ENCODE data around the gene SUPT16H. TPM values are rescaled to one million over a fixed set of nuclear protein-coding genes. Genes with fewer than 3 reads are reported as not detected.

SUPT16H gene
- polyA plus RNA-seq, 1 of the 3 experiments (the other 2 are of a cell fraction), result 53.7 TPM

DNA sequence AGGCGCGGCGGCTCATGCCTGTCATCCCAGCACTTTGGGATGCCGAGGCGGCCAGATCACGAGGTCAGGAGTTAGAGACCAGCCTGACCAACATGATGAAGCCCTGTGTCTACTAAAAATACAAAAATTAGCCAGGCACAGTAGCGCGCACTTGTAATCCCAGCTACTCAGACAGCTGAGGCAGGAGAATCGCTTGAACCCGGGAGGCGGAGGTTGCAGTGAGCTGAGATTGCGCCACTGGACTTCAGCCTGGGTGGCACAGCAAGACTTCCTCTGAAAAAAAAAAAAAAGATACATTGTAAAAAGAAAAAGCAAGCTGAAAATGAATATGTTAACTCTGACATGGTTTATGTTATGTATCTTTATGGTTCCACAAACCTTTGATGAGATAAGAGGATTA is 70.3 kb downstream of the SUPT16H start:
- 65% methylated on average over 12 of the region's 12 CpGs for WGBS (ENCODE audit: low lambda C conversion rate)
- CTCF ChIA-PET, result no interaction called here
- H3K9ac ChIP-seq, result no peak overlapping the region

More for the DNA sequence above, 70.3 kb downstream of the SUPT16H start:
- H3K4me3 ChIP-seq (ENCODE audit: low read depth in 2 of 2, low read length in 1 of 2), result no peak overlapping the region
- H3K27ac ChIP-seq (ENCODE audit: low read depth in 2 of 2, low read length in 1 of 2), result no peak overlapping the region
- no peaks in the 10 kb centered on the region for H3K36me3 ChIP-seq (replicated peaks in 1 of 2; ENCODE audit: control insufficient read depth in 1 of 2, insufficient read depth in 2 of 2, low read length in 1 of 2)
- no peaks in the 10 kb centered on the region for H3K9me3 ChIP-seq
- H3K4me2 ChIP-seq, result no peak overlapping the region
- no peaks in the 10 kb centered on the region for H3K79me2 ChIP-seq (ENCODE audit: insufficient read depth)
- H4K20me1 ChIP-seq (ENCODE audit: insufficient read depth), result no peaks in the 10 kb centered on the region
- H3K4me1 ChIP-seq (ENCODE audit: control insufficient read depth in 1 of 2, insufficient read depth in 2 of 2, low read depth in 1 of 2, low read length in 1 of 2), result no peaks in the 10 kb centered on the region; a peak in 1 of 4 replicates
- POLR2A ChIA-PET, result no interaction called here
- no peak for DNase-seq
- TF ChIP-seq TAF1 (IDR thresholded peaks at IDR 0.05; ENCODE audit: borderline replicate concordance, low read depth, low read length) (no peak), GABPA (IDR thresholded peaks at IDR 0.05; ENCODE audit: low read depth) (no peak), USF2 (IDR thresholded peaks at IDR 0.05; ENCODE audit: borderline replicate concordance, low read depth, low read length) (no peak), SIN3A (IDR thresholded peaks at IDR 0.05; ENCODE audit: borderline replicate concordance, low read depth, low read length) (no peak), FOSL2 (IDR thresholded peaks at IDR 0.05; ENCODE audit: borderline replicate concordance, low read depth) (no peak), POLR2AphosphoS5 (IDR thresholded peaks at IDR 0.05; ENCODE audit: low read depth, low read length) (no peak), GATA2 (CRISPR knock-in tag; IDR thresholded peaks at IDR 0.05) (no peak), ELF1 (IDR thresholded peaks at IDR 0.05) (no peak), SMC3 (IDR thresholded peaks at IDR 0.05; ENCODE audit: low read depth, low read length) (no peak), RCOR1 (IDR thresholded peaks at IDR 0.05; ENCODE audit: low read length) (no peak), MEF2A (IDR thresholded peaks at IDR 0.05; ENCODE audit: borderline replicate concordance, low read depth) (no peak), CHD2 (IDR thresholded peaks at IDR 0.05; ENCODE audit: low read length, partially characterized antibody) (no peak), RXRA (IDR thresholded peaks at IDR 0.05; ENCODE audit: borderline replicate concordance, low read depth) (no peak), TEAD4 (IDR thresholded peaks at IDR 0.05; ENCODE audit: borderline replicate concordance, insufficient read depth) (no peak), FOXJ3 (CRISPR knock-in tag; IDR thresholded peaks at IDR 0.05) (no peak), RAD21 (IDR thresholded peaks at IDR 0.05; ENCODE audit: low read length) (no peak)
- TF ChIP-seq, protein P1, sequence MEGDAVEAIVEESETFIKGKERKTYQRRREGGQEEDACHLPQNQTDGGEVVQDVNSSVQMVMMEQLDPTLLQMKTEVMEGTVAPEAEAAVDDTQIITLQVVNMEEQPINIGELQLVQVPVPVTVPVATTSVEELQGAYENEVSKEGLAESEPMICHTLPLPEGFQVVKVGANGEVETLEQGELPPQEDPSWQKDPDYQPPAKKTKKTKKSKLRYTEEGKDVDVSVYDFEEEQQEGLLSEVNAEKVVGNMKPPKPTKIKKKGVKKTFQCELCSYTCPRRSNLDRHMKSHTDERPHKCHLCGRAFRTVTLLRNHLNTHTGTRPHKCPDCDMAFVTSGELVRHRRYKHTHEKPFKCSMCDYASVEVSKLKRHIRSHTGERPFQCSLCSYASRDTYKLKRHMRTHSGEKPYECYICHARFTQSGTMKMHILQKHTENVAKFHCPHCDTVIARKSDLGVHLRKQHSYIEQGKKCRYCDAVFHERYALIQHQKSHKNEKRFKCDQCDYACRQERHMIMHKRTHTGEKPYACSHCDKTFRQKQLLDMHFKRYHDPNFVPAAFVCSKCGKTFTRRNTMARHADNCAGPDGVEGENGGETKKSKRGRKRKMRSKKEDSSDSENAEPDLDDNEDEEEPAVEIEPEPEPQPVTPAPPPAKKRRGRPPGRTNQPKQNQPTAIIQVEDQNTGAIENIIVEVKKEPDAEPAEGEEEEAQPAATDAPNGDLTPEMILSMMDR (IDR thresholded peaks at IDR 0.05), result no peak
- TF ChIP-seq, protein P2, sequence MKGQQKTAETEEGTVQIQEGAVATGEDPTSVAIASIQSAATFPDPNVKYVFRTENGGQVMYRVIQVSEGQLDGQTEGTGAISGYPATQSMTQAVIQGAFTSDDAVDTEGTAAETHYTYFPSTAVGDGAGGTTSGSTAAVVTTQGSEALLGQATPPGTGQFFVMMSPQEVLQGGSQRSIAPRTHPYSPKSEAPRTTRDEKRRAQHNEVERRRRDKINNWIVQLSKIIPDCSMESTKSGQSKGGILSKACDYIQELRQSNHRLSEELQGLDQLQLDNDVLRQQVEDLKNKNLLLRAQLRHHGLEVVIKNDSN (IDR thresholded peaks at IDR 0.05; ENCODE audit: borderline replicate concordance, low read depth), result no peak
- TF ChIP-seq, protein P3, sequence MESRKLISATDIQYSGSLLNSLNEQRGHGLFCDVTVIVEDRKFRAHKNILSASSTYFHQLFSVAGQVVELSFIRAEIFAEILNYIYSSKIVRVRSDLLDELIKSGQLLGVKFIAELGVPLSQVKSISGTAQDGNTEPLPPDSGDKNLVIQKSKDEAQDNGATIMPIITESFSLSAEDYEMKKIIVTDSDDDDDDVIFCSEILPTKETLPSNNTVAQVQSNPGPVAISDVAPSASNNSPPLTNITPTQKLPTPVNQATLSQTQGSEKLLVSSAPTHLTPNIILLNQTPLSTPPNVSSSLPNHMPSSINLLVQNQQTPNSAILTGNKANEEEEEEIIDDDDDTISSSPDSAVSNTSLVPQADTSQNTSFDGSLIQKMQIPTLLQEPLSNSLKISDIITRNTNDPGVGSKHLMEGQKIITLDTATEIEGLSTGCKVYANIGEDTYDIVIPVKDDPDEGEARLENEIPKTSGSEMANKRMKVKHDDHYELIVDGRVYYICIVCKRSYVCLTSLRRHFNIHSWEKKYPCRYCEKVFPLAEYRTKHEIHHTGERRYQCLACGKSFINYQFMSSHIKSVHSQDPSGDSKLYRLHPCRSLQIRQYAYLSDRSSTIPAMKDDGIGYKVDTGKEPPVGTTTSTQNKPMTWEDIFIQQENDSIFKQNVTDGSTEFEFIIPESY (IDR thresholded peaks at IDR 0.05; ENCODE audit: borderline replicate concordance, low read depth), result no peak
- peaks cover 15% of the 10 kb centered on the region; the same call in 1 of the 2 replicates for H3K27me3 ChIP-seq (ENCODE audit: insufficient read depth)
- H2AFZ ChIP-seq (ENCODE audit: low read depth), result no peak overlapping the region
- H3F3A ChIP-seq (replicated peaks; ENCODE audit: insufficient read depth), result no peaks in the 10 kb centered on the region
- H3K9me2 ChIP-seq, result no peaks in the 10 kb centered on the region
